GM12872 (cell line): ENCODE data around the gene ZIC1.

ENCODE experiments used
- TF ChIP-seq, protein P1 (sequence below): IDR thresholded peaks from 3 replicates; pipeline ENCODE4 v1.5.1; 2011; ENCODE audit warnings: low read depth, mild to moderate bottlenecking, low read length, moderate library complexity; ENCODE audit not compliant: insufficient read depth

The ZIC1 gene

GRCh38 chr3:147413686-147414389 is 4.7 kb downstream of the ZIC1 start:
- TF ChIP-seq, protein P1, sequence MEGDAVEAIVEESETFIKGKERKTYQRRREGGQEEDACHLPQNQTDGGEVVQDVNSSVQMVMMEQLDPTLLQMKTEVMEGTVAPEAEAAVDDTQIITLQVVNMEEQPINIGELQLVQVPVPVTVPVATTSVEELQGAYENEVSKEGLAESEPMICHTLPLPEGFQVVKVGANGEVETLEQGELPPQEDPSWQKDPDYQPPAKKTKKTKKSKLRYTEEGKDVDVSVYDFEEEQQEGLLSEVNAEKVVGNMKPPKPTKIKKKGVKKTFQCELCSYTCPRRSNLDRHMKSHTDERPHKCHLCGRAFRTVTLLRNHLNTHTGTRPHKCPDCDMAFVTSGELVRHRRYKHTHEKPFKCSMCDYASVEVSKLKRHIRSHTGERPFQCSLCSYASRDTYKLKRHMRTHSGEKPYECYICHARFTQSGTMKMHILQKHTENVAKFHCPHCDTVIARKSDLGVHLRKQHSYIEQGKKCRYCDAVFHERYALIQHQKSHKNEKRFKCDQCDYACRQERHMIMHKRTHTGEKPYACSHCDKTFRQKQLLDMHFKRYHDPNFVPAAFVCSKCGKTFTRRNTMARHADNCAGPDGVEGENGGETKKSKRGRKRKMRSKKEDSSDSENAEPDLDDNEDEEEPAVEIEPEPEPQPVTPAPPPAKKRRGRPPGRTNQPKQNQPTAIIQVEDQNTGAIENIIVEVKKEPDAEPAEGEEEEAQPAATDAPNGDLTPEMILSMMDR = no peak

GRCh38 chr3:147414390-147415138 is 5.4 kb downstream of the ZIC1 start:
- TF ChIP-seq, protein P1 = no peak

GRCh38 chr3:147415286-147415685 is 6.1 kb downstream of the ZIC1 start:
- TF ChIP-seq, protein P1 = no peak

GRCh38 chr3:147415874-147416273 is 6.7 kb downstream of the ZIC1 start:
- TF ChIP-seq, protein P1 = no peak

DNA sequence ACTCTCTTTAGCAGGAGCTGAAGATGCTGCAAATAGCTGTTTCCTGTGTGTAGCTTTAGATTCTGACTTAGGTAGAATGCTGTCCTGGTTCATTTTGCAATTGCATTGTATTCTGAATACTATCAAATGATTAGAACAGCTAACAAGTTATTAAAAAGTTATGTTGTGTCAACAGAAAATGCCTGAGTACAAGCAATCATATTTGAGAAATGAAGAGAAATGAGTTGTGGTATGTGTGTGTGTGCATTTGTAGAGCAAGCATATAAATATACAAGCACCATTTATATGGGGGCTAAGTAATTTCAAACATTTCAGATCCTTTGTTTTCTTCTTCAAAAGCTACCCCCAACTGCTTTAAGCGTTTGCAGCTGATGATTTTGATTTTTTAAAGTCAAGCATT is 7.8 kb downstream of the ZIC1 start:
- TF ChIP-seq, protein P1 = no peak

DNA sequence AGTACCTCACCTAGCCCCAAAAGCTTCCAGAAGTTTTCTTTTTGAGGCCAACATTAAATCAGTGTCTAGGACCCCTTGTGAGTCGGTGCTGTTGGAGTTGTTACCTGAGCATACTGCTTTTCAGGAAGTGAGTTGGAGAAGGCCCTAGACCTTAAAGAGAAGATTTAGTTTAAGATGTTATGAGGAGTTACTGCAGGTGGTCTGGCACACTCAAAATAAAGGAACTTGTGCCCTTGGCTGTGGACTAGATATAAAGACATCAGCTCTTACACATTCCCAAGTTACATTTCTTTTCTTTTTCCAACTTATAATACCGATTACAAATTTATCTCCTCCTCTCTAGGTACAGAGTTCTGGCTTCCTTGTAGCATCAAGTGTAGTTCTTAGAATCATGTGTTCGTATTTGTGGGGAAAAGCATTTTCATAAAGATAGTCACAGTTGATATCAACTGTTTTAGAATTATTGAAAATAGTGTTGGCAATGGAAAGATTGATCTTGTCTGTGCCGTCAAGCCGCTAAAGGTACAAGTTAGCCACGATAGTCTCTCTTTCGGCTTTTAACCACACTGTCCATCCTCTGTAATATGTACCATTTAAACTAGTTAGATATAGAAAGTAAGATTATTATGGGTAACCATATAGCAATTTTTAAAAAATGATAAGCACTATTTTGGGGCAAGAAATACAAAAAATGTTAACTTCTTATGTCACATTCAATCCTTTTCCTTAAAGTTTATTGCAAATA is 8.6 kb downstream of the ZIC1 start:
- TF ChIP-seq, protein P1 = no peak

DNA sequence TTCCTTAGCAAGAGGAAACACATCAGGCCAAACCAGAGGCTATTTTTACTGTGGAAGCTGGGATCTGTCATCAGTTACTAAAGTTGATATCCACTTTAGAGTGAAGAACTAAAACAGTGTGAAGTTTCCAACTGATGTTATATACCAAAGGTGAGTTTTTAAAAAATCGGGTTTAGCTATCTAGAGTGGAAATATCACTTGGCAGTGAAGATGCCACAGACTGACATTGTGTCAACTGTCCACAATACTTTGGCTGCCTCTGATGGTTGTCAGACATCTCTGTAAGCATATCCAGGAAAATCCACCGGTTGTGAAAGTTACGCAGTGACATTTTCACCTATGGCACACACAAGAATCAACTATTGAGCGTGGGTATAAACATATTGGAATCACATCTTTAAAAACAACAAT is 9.2 kb downstream of the ZIC1 start:
- TF ChIP-seq, protein P1 = no peak
